EL (cell line): Measurements from ENCODE around the gene MED12L.
"Not testable (repeated sequence)": the region's sequence is repeated elsewhere in the genome, so short reads cannot be mapped to it uniquely, and the experiment has no call there.

ENCODE experiments used
- DNase-seq: peaks from one replicate; pipeline ENCODE4 v3.0.0-alpha.2; 2016

The MED12L gene

GRCh38 chr3:151386056-151386455 is 300.6 kb downstream of the MED12L start:
- DNase-seq: no peak

- DNase-seq: no peak
These were observed 302.0 kb downstream of the MED12L start for GRCh38 chr3:151387432-151387831.

- no peak for DNase-seq
These were observed 302.4 kb downstream of the MED12L start for GRCh38 chr3:151387842-151388241.

GRCh38 chr3:151391720-151392119 is 306.3 kb downstream of the MED12L start:
- no peak for DNase-seq

- DNase-seq: not testable (repeated sequence)
These were observed 306.7 kb downstream of the MED12L start for GRCh38 chr3:151392191-151392590.

GRCh38 chr3:151393146-151393830 is 307.8 kb downstream of the MED12L start:
- peak; percentile 13 for DNase-seq

GRCh38 chr3:151393941-151394340 is 308.5 kb downstream of the MED12L start:
- peak; percentile 24 for DNase-seq

- DNase-seq: no peak
These were observed 309.1 kb downstream of the MED12L start for GRCh38 chr3:151394611-151395010.

- DNase-seq: peak; percentile 82
These were observed 310.3 kb downstream of the MED12L start for GRCh38 chr3:151395806-151396205.

- no peak for DNase-seq
These were observed 313.4 kb downstream of the MED12L start for GRCh38 chr3:151398895-151399294.

- no peak for DNase-seq
These were observed 314.9 kb downstream of the MED12L start for GRCh38 chr3:151400341-151400740.

GRCh38 chr3:151402349-151402748 is 316.9 kb downstream of the MED12L start:
- DNase-seq: no peak

- peak; percentile 82 for DNase-seq
These were observed 317.8 kb downstream of the MED12L start for GRCh38 chr3:151403246-151403645.

- DNase-seq: peak; percentile 62
These were observed 318.9 kb downstream of the MED12L start for GRCh38 chr3:151404316-151404715.

GRCh38 chr3:151407928-151408327 is 322.5 kb downstream of the MED12L start:
- no peak for DNase-seq

GRCh38 chr3:151410891-151411559 is 325.6 kb downstream of the MED12L start:
- DNase-seq: peak; percentile 49

GRCh38 chr3:151412989-151413388 is 327.5 kb downstream of the MED12L start:
- no peak for DNase-seq

- no peak for DNase-seq
These were observed 329.8 kb downstream of the MED12L start for GRCh38 chr3:151415289-151415688.

- no peak for DNase-seq
These were observed 334.3 kb downstream of the MED12L start for GRCh38 chr3:151419806-151420205.

- DNase-seq: no peak
These were observed 336.5 kb downstream of the MED12L start for GRCh38 chr3:151421938-151422337.

- DNase-seq: no peak
These were observed 337.6 kb downstream of the MED12L start for GRCh38 chr3:151423091-151423490.

GRCh38 chr3:151425627-151426340 is 340.3 kb downstream of the MED12L start:
- DNase-seq: peak; percentile 46

- no peak for DNase-seq
These were observed 340.8 kb downstream of the MED12L start for GRCh38 chr3:151426341-151426657.

- DNase-seq: no peak
These were observed 342.9 kb downstream of the MED12L start for GRCh38 chr3:151428386-151428785.
